Measurements from ENCODE around the gene MAN2A1.
"Not testable (repeated sequence)": the region's sequence is repeated elsewhere in the genome, so short reads cannot be mapped to it uniquely, and the experiment has no call there.

The MAN2A1 gene

GRCh38 chr5:109832207-109833188 is 142.8 kb downstream of the MAN2A1 start:
- not testable (repeated sequence) for DNase-seq

GRCh38 chr5:109833946-109834345 is 144.2 kb downstream of the MAN2A1 start:
- DNase-seq = no peak

GRCh38 chr5:109836280-109836679 is 146.6 kb downstream of the MAN2A1 start:
- DNase-seq = no peak

GRCh38 chr5:109837231-109837861 is 147.6 kb downstream of the MAN2A1 start:
- no peak for DNase-seq

- no peak for DNase-seq
Observed at GRCh38 chr5:109838157-109838556, 148.4 kb downstream of the MAN2A1 start.

GRCh38 chr5:109844148-109844547 is 154.4 kb downstream of the MAN2A1 start:
- no peak for DNase-seq

GRCh38 chr5:109844695-109845094 is 155.0 kb downstream of the MAN2A1 start:
- no peak for DNase-seq

GRCh38 chr5:109848130-109848529 is 158.4 kb downstream of the MAN2A1 start:
- DNase-seq = no peak

GRCh38 chr5:109849478-109850088 is 159.9 kb downstream of the MAN2A1 start:
- DNase-seq = no peak

GRCh38 chr5:109852371-109853155 is 162.8 kb downstream of the MAN2A1 start:
- DNase-seq = no peak

GRCh38 chr5:109853377-109853776 is 163.7 kb downstream of the MAN2A1 start:
- no peak for DNase-seq

- no peak for DNase-seq
Observed at GRCh38 chr5:109855056-109855455, 165.3 kb downstream of the MAN2A1 start.

GRCh38 chr5:109857405-109858031 is 167.8 kb downstream of the MAN2A1 start:
- DNase-seq = no peak

- DNase-seq = no peak
Observed at GRCh38 chr5:109859537-109859936, 169.8 kb downstream of the MAN2A1 start.

- no peak for DNase-seq
Observed at GRCh38 chr5:109862301-109862700, 172.6 kb downstream of the MAN2A1 start.

GRCh38 chr5:109863752-109864151 is 174.0 kb downstream of the MAN2A1 start:
- DNase-seq = no peak

- peak; percentile 82 for DNase-seq
Observed at GRCh38 chr5:109865637-109866036, 175.9 kb downstream of the MAN2A1 start.

- DNase-seq = no peak
Observed at GRCh38 chr5:109866051-109866450, 176.3 kb downstream of the MAN2A1 start.

GRCh38 chr5:109868737-109869136 is 179.0 kb downstream of the MAN2A1 start:
- DNase-seq = no peak

- DNase-seq = no peak
Observed at GRCh38 chr5:109873687-109874086, 184.0 kb downstream of the MAN2A1 start.

- DNase-seq = no peak
Observed at GRCh38 chr5:109874108-109874507, 184.4 kb downstream of the MAN2A1 start.

- DNase-seq = no peak
Observed at GRCh38 chr5:109876030-109876725, 186.5 kb downstream of the MAN2A1 start.
